T-helper 2 cell treated with Interferon-gamma antibody and Interleukin-4, amounts not matched to agents 5 μg/mL and 100 μg/mL, for 36 hours (primary cell): Measurements from ENCODE around the gene ADGRG3.

Experiments used
- DNase-seq: peaks from one replicate; pipeline ENCODE4 v3.0.0; 2021; ENCODE audit warnings: low spot score
- H3K27ac Mint-ChIP-seq: one replicate; pipeline ENCODE4 v1.8.0; 2021; ENCODE audit warnings: mild to moderate bottlenecking, mixed read lengths
- H3K27me3 Mint-ChIP-seq: one replicate; pipeline ENCODE4 v1.8.0; 2021; ENCODE audit warnings: low read depth, mixed read lengths
- H3K36me3 Mint-ChIP-seq: one replicate; pipeline ENCODE4 v1.8.0; 2021; ENCODE audit warnings: low read depth, mixed read lengths
- H3K4me1 Mint-ChIP-seq: one replicate; pipeline ENCODE4 v1.8.0; 2021; ENCODE audit warnings: low read depth, mixed read lengths
- H3K4me3 Mint-ChIP-seq: one replicate; pipeline ENCODE4 v1.8.0; 2022; ENCODE audit warnings: mild to moderate bottlenecking, moderate library complexity, mixed read lengths
- H3K9me3 Mint-ChIP-seq: one replicate; pipeline ENCODE4 v1.8.0; 2021; ENCODE audit warnings: mixed read lengths

Gene ADGRG3

DNA sequence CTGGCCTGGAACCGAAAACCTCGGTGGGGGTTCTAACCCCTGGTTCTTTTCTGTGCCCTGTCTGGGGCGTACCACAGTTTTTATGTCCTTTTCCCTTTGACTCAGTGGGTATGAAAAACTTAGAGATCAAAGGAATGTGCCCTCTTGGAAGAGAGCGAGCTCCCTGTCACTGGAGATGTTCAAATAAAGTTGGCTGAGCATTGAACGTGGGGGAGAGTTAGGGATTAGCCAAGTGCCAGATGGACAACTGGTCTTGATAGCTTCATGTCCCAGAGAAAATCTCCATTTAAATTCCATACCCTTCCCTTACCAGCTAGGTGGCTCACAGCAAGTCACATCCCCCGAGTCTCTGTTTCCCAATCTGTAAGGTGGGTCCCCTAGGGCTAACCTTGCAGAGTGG lies 30.1 kb upstream of the ADGRG3 start:
- H3K4me3 Mint-ChIP-seq, result no peak overlapping the region
- peaks cover 24% of the 10 kb centered on the region for H3K27me3 Mint-ChIP-seq
- no peak for DNase-seq
- no peaks in the 10 kb centered on the region for H3K4me1 Mint-ChIP-seq
- H3K27ac Mint-ChIP-seq, result no peak overlapping the region
- no peaks in the 10 kb centered on the region for H3K36me3 Mint-ChIP-seq
- no peaks in the 10 kb centered on the region for H3K9me3 Mint-ChIP-seq

DNA sequence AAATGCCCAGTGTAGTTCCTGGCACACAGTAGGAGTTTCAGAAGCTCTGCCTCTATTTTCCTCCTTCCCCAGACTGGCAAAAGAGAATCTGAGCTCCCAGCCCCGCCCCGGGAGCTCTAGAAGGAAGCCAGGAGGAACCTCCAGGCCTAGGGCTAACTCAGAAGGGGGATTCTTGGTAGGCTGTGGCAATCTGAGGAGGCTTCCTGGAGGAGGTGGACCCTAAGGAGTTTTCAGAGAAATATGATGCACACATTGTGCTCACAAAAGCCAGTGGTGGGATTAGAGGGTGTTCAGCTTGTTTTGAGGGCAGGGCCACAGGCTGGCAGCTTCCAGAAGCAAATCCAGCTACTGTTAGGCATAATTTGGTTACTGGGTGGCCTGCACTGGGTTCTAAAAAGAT lies 29.7 kb upstream of the ADGRG3 start:
- H3K9me3 Mint-ChIP-seq, result no peaks in the 10 kb centered on the region
- no peaks in the 10 kb centered on the region for H3K36me3 Mint-ChIP-seq
- H3K27me3 Mint-ChIP-seq, result peaks cover 24% of the 10 kb centered on the region
- H3K4me3 Mint-ChIP-seq, result no peak overlapping the region
- no peaks in the 10 kb centered on the region for H3K4me1 Mint-ChIP-seq
- no peak overlapping the region for H3K27ac Mint-ChIP-seq
- DNase-seq, result no peak

DNA sequence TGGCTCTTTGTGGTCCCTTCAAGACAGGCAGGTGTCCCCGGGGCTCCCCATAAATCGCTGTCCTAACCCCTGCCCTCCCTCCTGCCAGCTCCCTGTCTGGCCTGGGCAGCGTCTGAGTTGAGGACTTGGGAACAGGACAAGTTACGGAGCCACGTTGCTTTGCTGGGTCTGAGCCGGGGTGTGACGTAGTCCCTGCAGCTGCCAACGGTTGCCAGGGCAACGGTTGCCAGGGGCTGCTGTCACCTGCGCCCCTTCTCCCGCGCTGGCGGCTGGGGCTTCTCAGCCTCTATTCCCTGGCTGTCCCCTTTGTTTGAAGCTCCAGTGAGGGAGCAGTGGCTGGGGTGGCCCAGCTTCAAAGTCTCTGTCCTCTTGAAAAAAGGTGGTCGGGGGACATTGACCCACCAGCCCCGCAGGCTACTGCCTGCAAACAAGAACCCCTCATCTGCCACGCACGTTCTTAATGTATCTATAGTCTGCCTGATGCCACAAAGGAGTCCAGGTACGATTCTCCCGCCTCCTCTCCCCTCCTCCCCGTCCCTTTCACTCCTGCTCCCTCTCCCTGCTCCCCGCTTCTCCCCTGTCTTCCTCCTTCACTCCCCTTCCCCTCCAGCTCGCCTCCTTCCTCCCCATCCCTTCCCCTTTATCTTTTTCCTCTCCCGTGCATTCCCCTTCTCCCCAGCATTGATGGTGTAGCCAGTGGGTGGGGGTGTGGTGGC lies 28.8 kb upstream of the ADGRG3 start:
- DNase-seq, result no peak
- peaks cover 24% of the 10 kb centered on the region for H3K27me3 Mint-ChIP-seq
- no peaks in the 10 kb centered on the region for H3K4me1 Mint-ChIP-seq
- H3K27ac Mint-ChIP-seq, result no peak overlapping the region
- H3K9me3 Mint-ChIP-seq, result no peaks in the 10 kb centered on the region
- H3K36me3 Mint-ChIP-seq, result no peaks in the 10 kb centered on the region
- H3K4me3 Mint-ChIP-seq, result no peak overlapping the region

DNA sequence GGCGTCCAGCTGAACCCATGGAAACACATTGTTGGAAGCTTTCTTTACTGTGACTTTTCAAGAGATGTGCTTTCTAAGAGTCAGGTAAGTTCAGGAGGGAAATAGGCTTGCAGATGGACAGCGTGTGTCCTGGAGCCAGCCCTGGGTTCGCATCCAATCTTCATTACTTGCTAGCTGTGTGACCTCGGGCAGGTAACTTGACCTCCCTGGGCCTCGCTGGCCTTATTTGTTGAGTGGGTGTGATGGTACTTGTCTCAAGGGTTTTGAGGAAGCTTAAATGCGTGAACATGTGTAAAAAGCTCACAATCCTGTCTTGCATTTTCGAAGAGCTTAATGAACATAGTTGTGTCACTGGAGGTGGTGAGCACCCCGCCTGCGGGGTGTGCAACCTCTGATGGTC lies 27.9 kb upstream of the ADGRG3 start:
- H3K4me1 Mint-ChIP-seq, result no peaks in the 10 kb centered on the region
- no peaks in the 10 kb centered on the region for H3K36me3 Mint-ChIP-seq
- no peak overlapping the region for H3K27ac Mint-ChIP-seq
- no peaks in the 10 kb centered on the region for H3K9me3 Mint-ChIP-seq
- H3K4me3 Mint-ChIP-seq, result no peak overlapping the region
- no peak for DNase-seq
- H3K27me3 Mint-ChIP-seq, result peaks cover 24% of the 10 kb centered on the region

DNA sequence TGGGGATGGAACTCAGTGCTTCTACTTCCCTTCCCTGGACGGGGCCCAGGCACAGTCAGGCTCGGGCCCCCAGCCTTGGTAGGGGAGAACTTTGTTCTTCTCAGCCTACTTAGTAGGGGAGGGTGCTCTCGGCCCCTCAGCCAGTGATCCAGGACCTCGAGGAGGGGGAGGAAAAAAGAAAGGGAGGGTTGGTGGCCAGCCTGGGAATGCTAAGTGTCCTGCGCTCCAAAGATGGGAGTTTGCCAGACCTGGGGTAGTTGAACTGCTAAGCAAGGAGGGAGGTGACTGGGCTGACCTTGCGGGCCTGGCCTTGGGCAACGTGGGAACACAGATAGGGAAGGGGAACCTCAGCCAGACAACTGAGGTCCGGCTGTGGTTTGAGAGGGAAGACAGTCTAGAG lies 27.5 kb upstream of the ADGRG3 start:
- Mint-ChIP-seq H3K4me1 (no peaks in the 10 kb centered on the region), H3K27me3 (peaks cover 24% of the 10 kb centered on the region)

DNA sequence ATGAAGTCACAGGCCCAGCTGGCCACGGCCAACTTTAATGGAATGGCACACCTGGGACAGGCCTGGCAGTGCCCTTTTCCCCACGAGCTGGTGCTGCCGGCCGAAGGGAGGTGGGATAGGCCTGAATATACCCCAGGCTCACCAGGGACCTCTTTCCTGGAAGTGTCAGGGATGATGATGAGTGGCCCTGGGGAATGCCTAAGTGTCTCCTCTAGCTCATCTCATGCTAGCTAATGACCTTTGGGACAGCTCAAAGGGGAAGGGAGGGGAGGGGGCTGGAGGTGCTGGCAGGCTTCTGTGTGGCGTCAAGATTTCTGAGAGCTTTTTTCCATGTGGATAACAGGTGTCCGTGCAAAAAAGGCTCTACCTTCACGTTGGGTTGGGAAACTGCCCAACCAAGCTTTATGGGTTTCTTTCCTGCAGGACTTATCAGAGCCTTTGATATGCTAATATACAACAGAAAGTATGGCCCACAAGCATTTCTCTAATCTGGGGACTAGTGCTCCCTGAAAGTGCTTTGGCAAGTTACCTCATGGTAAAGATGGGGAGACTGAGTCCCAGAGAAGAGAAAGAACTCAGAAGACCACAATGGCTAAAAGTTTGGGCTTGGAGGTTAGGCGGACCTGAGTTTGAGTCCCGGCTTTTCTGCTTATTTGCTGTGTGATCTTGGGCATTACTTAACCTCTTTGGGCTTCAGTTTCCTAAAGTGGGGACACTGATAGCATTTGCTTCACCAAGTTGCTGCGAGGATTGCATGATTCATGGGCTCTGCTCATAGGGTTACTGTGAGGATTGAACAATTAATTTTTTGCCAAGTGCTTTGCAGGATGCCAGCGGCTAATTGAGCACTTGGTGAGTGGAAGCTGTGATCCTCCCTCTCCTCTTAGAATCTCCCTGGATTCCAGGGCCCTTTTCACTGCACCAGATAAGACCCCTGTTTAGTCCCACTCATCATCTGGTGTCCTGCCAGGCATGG lies 25.7 kb upstream of the ADGRG3 start:
- no peaks in the 10 kb centered on the region for H3K36me3 Mint-ChIP-seq
- no peak overlapping the region for H3K4me3 Mint-ChIP-seq
- no peak overlapping the region for H3K27ac Mint-ChIP-seq
- H3K9me3 Mint-ChIP-seq, result no peaks in the 10 kb centered on the region
- H3K27me3 Mint-ChIP-seq, result peaks cover 19% of the 10 kb centered on the region
- no peak for DNase-seq
- peaks cover 5% of the 10 kb centered on the region for H3K4me1 Mint-ChIP-seq

More for the DNA sequence above, 27.5 kb upstream of the ADGRG3 start:
- no peaks in the 10 kb centered on the region for H3K9me3 Mint-ChIP-seq
- H3K4me3 Mint-ChIP-seq, result no peak overlapping the region
- no peaks in the 10 kb centered on the region for H3K36me3 Mint-ChIP-seq
- no peak overlapping the region for H3K27ac Mint-ChIP-seq
- DNase-seq, result no peak

DNA sequence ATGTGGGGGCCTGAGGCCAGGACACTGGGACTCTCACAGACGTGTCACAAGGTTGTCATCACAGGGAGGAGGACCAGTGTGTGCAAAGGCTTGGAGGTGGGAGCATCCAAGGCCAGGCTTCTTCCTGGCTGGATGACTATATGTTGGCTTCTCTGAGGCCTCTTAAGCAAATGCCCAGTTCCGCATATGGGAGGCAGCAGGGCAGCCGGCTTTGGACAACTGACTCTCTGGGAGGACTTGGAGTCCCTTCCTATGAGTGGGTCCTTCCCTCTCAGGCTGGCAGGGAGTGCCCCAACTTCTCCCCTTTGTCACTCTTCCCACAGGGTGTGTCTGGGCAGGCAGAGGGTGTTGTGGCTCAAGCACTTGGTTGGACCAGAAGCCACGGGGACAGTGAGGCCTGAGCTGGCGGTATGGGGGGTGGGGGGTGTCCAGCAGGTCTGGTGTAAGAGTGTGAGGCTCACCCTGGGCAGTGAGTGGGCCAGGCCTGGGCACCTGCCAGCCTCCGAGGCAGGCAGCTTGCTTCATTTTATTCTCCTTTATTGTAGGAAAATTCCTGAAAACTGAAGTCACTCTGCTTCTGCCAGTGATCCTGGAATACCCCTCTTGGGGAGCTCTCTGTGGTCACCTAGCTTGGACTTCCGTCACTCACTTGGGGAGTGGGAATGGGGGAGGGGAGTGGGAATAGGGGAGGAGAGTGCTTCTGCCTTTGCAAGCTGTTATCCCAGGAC lies 24.8 kb upstream of the ADGRG3 start:
- Mint-ChIP-seq H3K27ac (no peak overlapping the region), H3K4me3 (no peak overlapping the region), H3K36me3 (no peaks in the 10 kb centered on the region), H3K27me3 (peaks cover 16% of the 10 kb centered on the region), H3K9me3 (no peaks in the 10 kb centered on the region), H3K4me1 (peaks cover 14% of the 10 kb centered on the region)
- DNase-seq, result no peak

DNA sequence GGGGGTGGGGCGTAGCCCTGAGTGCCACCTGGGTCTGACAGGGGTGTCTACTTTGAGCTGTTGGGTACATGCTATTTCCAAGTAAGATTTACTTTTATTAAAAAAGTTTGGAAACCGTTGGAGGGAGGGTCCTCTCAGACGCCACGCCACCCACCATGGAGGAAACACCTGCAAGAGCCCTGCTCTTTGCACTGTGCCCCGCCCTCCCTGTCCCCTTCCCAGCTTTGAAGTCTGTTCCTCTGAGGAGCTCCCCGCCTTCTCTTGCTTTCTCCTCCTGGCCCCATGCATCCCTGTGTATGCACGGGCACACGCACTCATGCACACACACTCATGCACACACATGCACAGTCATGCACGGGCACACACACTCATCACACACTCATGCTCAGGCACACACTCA lies 24.2 kb upstream of the ADGRG3 start:
- H3K4me1 Mint-ChIP-seq, result peaks cover 20% of the 10 kb centered on the region
- no peak for DNase-seq
- H3K36me3 Mint-ChIP-seq, result no peaks in the 10 kb centered on the region
- no peaks in the 10 kb centered on the region for H3K9me3 Mint-ChIP-seq
- no peak overlapping the region for H3K4me3 Mint-ChIP-seq
- H3K27ac Mint-ChIP-seq, result no peak overlapping the region
- H3K27me3 Mint-ChIP-seq, result peaks cover 16% of the 10 kb centered on the region

DNA sequence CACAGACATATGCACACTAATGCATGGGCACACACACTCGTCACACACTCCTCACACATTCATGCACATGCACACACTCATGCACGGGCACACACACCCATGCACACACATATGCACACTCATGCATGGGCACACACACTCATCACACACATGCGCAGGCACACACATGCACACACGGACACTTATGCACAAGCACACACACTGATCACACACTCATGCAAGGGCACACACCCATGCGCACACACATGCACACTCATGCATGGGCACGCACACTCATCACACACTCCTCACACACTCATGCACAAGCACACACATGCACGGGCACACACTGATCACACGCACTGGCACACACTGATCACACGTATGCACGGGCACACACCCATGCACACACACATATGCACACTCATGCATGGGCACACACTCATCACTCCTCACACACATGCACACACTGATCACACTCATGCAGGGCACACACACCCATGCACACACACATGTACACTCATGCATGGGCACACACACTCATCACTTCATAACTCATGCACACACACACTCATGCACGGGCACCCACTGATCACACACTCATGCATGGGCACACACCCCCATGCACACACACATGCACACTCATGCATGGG lies 23.6 kb upstream of the ADGRG3 start:
- H3K4me3 Mint-ChIP-seq, result no peak overlapping the region
- H3K36me3 Mint-ChIP-seq, result no peaks in the 10 kb centered on the region
- H3K27me3 Mint-ChIP-seq, result peaks cover 11% of the 10 kb centered on the region

DNA sequence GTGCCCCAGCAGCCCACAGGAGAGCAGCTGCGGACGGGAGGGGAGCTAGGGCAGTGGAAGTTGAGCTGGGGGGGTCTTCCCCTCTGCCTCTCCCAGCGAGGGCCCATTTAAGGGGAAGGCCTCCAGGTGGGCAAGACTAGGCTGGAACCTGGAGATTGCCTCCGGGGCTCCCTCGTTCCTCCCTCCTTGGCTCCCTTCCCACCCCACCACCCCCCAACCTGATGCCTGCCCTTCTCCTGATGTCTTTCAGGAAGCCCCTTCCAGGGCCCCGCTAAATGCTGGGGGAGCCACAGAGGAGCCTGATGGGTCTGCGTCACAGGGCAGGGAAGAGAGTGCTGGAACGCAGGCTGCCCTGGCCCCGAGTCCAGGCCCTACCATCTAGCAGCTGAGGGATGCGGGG lies 22.9 kb upstream of the ADGRG3 start:
- Mint-ChIP-seq H3K9me3 (no peaks in the 10 kb centered on the region), H3K4me3 (no peak overlapping the region), H3K4me1 (peaks cover 24% of the 10 kb centered on the region)

More for the DNA sequence above, 23.6 kb upstream of the ADGRG3 start:
- Mint-ChIP-seq H3K4me1 (peaks cover 24% of the 10 kb centered on the region), H3K9me3 (no peaks in the 10 kb centered on the region), H3K27ac (no peak overlapping the region)
- no peak for DNase-seq

DNA sequence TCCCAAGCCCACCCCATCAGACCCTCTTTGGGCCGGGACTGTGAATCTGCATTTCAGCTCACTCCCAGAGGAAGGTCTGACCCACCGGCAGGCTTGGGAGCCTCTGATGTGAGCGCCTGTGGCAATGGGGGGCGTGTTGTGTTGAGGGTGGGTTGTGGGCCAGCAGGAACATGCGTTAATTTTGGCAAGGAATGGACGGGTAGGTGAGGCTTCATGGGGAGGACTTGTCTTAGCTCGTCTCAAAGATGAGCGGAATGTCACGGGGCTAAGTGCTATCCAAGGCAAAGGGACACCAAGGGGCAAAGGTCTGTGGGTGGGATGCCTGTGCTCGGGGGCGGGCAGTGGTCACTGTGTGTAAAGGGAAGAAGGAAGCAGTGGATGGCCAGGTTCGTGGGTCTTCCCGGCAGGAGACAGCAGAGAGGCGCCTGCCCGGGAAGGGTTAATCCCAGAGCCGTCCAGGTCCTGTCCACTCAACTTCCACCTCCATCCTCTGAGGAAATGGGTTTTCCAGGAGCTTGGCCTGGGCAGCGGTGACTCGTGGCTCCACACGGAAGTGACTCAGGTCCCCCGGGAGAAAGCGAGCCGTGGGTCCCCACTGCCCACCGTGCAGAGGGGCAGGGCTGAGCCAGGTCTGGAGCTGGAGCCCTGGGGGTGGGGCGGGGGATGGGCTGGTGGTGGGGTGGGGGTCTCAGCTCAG lies 22.3 kb upstream of the ADGRG3 start:
- no peak for DNase-seq
- Mint-ChIP-seq H3K9me3 (no peaks in the 10 kb centered on the region), H3K36me3 (no peaks in the 10 kb centered on the region), H3K4me3 (no peak overlapping the region), H3K27ac (peak overlapping the region; percentile 26), H3K4me1 (peaks cover 24% of the 10 kb centered on the region), H3K27me3 (peaks cover under 1% of the 10 kb centered on the region)

More for the DNA sequence above, 22.9 kb upstream of the ADGRG3 start:
- H3K27ac Mint-ChIP-seq, result no peak overlapping the region
- no peak for DNase-seq
- peaks cover 7% of the 10 kb centered on the region for H3K27me3 Mint-ChIP-seq
- H3K36me3 Mint-ChIP-seq, result no peaks in the 10 kb centered on the region

DNA sequence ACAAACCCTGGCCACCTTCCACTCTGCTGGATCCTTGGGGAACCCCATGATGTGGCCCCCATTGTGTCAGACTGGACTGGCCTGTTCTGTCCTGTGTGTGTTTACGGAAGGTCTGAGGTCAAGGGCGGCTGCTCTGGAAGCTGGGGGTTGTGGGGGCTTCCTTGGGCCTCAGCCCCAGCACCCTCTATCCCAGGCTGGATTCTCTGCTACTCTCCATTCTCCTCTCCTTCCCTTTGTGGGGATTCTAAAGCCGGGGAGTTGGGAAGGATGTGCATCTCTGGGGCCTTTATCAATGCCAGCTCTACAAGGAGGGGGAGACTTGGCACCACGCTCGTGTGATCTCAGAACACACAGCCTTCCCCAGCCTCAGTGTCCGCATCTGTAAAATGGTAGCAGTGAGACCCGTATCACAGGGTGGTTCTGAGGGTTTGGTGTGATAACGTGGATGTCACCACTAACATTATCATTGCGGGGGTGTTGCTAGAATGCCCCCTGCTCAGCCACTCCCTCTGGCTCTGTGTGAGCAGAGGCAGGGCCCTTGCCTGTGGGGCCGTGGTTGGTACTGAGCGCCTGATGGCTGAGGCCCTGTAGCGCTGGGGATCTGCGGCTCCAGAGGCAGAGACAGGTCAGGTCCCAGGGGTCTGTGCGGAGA lies 21.6 kb upstream of the ADGRG3 start:
- Mint-ChIP-seq H3K27me3 (no peaks in the 10 kb centered on the region), H3K27ac (no peak overlapping the region), H3K36me3 (no peaks in the 10 kb centered on the region), H3K4me3 (no peak overlapping the region), H3K4me1 (peaks cover 25% of the 10 kb centered on the region), H3K9me3 (no peaks in the 10 kb centered on the region)
- no peak for DNase-seq
